GM18520 (cell line): ENCODE measurements around the gene BABAM2.

Experiments
- ATAC-seq: cut with Tn5 transposase; IDR thresholded peaks from one replicate; pipeline ENCODE4 v1.9.1; 2021; ENCODE audit not compliant: unreplicated experiment

The BABAM2 gene

DNA sequence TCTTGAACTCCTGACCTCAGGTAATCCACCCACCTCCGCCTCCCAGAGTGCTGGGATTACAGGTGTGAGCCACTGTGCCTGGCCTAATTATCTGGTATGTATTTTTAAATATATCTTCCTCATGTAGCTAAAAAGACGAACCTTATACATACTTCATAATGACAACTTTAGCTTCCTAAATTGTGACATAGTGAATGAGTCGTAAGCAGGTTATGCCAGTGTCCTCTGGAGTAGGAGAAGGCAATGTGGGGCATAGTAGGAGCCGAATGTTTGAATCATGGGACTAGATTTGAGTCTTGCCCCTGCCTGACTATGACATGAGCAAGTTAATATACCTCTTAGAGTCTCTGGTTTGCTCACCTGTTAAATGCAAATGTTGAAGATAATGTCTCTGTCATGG, 406.4 kb downstream of the BABAM2 start:
- ATAC-seq: no peak

DNA sequence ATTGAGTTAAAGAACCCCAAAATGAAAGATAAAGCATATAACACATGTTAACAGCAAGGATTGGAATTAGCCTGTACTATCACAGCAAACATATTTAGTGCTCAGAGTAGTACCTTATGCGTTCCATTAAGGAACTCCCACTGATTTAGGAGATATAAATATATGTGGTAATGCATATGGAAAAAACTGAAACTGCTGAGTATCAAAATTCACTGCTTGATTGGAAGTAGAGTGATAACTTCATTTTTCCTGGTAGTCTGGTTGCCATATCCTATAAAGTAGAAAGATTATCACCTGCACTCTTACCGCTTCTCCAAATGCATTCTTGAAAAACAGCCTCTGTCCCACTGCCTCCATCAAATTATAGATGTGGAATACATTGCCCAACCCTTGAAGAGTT, 407.0 kb downstream of the BABAM2 start:
- no peak for ATAC-seq

DNA sequence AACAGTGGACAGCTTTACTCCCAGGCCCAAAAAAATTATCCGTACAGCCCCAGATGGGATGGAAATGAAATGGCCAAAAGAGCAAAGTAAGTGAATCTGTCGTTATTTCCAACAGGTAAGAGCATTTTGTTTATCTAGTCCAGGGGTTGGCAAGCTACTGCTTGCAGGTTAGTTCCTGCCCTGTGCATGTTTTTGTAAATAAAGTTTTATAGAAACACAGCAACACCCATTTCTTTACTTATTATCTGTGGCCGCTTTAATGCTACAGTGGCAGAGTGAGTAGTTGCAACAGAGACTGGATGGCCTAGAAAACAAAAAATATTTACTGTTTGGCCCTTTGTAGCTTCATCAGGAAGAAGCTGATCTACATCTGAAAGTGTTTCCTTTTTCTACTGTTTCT, 407.9 kb downstream of the BABAM2 start:
- ATAC-seq: no peak

DNA sequence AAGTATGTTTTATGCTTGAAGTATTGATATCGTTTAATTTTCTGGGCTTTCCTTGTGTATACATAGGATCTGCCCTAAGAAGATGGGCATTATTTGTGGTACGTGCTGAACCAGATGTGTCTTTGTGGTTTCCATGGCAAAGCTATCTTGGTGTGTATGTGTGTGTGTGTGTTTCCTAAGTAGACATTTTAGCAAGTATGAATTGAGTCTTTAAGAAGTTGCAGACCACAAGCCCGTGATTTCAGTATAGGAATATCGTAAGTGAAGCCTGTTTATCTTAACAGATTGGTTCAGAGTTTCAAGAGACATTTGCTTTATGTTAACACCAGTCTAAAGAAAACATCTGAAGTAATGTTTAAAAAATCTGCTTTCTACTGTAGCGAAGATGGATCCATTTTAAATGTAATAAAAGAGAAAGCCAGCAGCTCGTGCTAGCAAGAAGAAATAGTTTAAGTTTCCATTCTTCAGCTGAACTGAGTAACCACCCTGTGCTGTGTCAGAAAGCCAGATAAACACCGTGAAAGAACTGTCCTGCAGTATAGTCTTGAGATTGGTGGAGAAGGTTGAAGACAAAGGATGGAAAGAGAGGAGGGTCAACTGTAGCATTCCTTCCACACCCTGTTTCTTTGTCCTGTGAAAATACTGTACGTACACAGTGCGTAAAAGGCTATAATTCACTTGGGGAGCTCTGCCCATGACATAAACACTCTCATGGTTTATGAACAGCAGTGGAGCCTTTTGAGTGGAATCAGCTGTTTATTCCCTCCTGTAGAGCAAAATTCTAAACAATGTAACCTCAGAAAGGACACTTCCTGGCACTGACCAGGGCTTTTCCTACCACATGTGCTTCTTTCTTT, 410.2 kb downstream of the BABAM2 start:
- no peak for ATAC-seq

DNA sequence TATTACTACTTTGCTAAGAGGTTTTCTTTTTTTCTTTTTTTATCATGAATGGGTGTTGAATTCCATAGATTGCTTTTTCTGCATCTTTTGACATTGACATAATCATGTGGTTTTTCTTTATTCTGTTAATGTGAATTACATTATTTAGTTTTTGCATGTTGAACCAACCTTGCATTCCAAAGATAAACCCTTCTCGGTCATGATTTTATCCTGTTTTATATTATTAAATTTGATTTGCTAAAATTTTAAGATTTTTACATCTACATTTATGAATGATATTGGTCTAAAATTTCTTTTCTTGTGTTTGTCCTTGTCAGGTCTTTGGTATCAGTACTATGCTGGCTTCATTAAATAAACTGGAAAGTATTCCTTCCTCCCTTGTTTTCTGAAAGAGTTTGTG, 414.7 kb downstream of the BABAM2 start:
- ATAC-seq: no peak

DNA sequence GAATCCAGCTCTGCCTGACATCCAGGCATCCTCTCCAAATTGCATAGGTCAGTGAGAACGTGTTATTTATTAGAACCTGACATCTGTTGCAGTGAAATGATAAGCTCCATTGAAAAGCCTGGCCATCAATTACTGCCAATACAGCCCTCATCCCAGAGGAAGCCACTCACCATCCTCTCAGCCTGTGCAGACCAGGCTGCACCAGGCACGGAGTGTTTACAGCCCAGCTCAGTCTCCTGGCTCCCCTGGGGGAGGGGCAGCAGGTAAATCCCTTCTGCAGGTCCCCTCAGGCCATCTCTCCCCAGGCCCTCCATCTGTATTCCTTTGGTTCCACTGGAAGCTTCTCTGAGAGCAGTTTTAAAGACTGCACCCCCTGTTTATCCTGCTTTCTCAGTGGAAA, 419.6 kb downstream of the BABAM2 start:
- no peak for ATAC-seq

DNA sequence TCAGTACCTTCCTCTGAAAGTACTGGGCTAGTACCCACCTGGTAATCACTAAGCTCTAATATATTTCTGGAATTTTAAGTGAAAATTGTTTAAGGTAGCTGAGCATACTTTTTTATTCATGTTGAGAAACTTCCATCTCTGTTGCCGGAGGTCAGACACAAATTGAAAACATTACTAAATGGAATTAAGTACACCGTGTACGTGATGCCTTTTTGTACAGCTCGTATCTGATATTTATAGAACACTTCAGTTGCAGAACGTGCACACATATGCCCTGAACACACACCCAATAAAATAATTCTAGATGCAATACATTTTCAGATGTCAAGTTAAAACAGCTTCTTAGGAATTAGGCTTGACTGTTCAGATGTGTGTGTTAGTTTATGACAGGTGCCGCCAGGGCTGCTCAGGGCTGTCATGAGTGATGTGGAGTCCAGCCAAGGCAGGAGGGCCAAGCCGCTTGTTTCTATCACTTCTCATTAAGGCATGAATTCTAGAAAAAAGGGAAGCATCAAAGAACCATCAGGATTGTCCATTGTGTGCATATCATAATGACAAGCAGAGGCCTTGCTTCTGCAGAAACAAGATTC, 421.2 kb downstream of the BABAM2 start:
- ATAC-seq: no peak

DNA sequence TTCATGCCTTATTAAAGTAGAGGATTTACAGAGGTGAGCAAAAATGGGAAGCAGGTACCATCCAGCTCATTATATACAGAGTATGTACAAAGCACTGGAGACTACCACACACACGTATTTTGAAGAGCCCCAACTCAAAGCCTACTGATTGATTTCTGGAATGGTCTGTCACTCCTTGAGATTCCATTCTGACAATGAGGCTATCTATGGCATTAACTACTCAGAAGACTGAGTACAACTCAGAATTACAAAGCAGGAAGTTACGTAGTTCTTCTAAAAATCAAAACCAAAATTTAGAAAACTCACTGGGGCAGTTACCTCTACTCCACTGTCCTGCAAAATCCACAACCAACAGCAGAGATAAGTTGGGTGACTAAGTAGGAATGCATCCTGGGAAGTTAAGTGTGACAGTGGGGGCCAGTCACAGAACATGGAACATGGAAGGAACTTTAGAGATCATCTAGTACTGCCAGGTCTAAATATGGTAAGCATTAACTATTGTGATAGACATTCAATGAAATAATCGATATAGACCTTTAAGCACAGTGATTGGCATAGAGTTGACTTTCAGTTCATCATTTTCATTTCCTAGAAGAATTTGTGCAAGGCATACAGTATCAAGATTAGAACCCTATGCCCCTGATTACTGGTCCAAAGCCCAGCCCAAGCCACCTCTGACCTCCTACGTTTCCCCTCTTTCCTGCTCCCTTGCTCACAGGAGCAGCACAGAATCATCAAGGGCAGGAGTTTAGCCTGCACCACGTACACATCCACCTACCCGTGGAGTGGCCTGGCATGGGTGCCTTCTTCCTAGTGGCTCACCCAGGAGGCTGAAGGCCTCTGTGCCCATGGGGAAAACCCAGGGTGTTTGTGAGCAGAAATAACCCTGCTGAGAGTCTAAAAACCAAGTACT, 422.0 kb downstream of the BABAM2 start:
- ATAC-seq: no peak

DNA sequence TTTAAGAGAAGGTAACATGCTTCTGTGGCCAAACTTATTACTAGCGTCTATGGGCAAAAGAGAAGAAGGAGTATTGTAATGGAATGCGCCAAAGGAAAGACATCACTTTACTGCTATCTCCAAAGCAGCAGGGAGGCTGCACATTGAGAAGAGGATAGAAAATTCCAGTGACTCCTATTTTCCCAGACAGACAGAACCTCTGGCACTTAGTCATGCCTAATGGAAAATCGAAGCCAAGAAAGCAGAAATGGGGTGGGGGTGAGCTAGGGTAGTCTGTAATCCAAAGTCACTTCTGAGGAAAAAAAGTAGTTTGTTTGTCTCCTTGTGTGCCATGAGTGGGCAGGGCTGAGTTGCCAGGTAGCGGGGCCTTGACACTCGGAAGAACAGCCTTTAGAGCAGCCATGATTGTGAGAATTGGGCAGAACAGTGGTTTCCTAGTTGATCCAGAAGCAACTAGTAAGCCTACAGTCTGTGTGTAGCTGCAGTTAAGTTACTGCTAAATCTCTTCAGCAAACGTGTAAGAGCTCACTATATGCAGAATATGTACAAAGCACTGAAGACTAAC, 422.8 kb downstream of the BABAM2 start:
- no peak for ATAC-seq

DNA sequence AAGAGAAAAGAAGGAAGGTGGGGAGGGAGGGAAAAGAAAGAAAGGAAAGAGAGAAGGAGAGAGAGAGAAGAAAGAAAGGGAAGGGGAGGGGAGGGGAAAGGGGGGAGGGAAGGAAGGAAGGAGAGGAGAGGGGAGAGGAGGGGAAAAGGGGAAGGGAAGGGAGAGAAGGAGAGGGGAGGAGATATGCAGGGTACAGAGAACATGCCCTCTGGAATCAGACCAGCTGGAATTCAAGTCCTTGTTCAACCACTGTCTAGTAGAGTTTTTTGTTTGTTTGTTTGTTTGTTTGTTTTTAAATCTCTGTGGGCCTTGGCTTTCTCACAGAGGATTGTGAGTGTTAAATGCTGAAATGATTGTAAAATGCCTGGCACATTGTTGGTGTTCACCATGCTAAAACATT, 424.4 kb downstream of the BABAM2 start:
- ATAC-seq: no peak

DNA sequence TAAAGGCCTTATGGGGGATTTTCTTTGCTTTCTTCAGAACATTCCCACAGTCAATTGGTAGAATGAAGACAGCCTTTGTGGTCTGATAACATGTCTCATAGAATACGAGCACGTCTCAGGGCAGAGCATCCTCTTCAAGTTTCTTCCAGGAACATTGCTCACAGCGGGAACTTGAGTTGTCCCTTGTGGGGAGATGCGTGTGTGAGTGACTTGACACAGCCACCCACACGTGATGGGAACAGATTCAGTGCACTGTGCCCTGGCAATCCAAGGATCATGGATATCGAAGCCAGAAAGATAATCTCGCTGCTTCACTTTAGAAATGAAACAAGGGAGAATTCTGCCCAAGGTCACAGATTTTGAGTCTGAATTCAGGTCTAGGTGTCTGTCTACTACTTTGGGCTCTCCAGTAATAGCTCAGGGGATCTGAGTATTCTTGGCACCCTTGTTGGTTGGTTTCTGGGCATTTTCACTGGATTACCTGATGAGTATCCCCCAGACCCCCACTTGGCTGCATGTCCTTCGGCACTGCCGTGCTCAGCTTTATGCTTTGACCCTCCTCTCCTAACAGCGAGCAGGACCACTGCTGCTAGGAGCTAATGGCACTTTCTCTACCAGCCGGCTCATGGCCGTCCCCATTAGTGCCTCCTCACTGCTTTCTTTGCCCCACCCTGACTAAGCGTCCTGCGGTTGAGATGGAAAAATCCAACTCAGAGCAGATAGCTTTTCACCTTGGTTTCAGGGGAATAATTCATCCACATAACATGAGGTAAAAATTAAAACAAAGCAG, 426.2 kb downstream of the BABAM2 start:
- no peak for ATAC-seq

DNA sequence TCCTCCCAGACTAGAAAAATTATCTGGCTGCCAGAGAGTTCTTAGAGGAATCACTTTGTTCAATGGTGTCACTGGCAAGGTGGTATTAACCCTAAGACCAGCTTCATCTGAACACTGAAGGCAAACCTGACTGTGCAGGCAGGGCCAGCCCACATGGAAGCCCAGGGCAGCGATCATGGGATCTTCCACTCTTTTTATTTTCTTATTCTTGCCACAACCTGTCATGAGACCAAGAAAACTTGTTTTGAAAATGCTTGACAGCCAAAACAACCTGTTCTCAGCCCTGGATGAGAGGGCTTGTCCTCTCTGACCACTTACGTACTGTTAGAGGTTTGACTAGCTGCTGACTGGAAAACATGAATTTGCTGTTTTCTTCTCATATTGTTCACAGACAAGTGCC, 426.9 kb downstream of the BABAM2 start:
- ATAC-seq: no peak

DNA sequence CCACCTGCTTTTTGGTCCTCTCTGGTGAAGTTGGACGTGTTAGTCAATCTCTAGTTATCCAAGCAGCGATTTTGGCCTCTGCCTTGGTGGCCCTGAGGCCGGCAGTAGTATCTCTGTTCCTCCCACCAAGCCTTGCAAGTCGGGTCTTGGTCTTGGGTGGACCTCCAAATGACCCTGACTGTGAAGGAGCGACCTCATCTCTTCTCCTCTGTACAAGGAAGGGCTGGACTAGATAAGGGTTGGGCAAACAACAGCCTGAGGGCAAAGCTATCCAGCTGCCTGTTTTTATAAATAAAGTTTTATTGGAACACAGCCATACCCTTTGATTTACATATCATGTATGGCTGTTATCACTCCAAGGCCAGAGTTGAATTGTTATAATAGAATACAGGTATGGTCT, 427.5 kb downstream of the BABAM2 start:
- no peak for ATAC-seq

DNA sequence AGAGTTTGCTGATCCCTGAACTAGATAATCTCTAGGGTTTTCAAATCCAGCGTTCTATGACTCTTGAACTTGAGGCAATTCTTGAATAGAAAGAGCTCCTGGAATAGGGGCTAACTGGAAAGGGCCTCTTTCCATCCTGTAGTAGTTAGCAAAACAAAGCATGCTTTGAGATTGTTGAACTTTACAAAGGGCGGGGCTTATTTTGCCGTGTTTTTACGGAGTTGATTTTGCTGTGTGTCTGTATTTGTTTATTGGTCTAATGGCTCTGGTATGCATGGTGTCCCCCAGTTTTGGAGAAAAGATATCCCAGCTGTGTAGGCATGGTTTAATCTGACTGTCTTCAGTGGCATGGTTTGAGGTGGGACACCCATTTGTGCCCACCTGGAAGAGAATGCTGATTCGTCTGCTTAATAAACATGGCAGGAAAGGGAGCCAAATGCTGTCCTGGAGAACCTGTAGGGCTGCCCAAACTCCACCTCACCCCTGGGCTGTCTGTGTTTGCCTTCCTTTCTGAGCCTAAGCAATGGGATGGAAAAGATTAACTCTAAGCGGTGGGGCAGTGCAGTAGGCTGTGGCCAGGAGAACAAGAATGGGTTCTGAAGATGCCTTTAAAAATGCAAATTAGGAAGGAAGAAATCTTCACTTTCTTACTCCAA, 428.1 kb downstream of the BABAM2 start:
- no peak for ATAC-seq

DNA sequence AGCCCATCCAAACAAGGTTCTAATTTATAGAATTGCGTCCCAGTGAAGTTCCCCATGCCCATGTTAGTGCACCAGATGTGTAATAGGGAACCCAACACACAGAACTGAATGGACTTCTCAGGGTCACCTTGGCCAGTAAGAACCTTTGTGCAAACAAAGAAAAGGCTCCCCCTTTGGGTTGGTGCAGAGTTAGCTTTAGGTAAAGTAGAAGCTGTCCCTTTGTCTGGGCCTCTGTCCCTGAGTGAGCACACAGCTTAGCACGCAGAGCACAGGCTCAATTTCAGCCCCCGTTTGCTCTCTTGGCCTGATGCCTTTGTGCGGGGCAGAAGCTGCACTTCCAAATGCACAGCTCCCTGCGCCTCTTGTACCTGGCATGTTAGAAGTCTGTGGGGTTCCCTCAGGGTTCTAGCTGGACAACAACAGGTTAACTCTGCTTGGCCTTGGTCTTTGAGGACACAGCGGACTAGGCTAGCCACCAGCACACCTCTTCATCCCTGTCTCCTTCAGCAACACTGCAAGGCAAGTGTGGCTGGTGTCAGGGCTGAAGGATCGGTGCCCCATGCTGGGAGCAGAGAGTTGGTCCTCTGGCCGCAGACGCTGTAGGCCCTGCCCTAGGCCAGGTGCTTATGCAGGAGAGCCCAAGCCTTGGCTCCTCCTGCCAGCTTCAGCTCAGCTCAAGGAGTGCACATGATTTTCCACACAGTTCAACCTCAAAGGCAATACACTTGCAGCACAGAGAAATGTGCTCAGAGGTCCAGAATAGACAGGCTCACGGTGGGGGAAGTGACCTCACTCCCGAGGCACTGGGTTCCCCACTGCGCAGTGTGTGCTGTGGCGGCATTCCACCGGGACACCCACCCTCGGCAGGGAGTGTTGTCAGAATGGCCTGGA, 428.8 kb downstream of the BABAM2 start:
- no peak for ATAC-seq

DNA sequence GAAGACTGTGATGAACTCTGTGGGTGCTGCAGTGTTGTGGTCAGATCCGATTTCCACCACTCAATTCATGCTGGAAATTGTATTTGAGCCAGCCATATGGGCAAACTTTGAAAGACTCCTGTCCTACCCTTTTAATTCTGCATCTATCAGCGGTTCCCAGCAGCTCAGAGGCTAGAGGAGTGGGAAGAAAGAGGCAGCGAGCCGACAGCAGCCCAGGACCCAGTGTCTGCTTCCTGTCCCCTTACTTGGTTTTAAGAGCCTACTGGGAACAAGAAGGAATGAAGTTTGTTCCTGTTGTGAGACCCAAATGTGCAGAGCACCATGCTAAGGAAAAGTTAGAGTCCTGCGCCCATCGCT, 429.5 kb downstream of the BABAM2 start:
- ATAC-seq: no peak

DNA sequence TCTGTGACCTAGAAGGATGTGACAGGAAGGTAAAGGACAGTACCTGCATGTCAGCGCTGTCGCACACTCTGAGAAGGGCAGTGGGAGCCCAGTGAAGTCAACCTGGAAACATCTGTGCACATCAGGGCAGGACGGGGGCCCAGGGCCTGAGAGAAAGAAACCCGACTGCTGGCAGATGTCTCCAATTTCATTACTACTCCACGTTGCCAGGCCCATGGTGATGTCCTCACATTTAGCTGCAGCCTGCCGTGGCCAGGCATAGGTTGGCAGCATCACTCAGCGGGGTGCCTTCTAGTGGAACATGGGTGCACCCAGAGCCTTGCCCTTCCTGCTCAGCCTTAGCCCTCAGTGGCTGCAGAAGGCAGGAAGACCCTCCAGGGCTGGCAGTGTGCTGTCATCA, 429.8 kb downstream of the BABAM2 start:
- no peak for ATAC-seq

DNA sequence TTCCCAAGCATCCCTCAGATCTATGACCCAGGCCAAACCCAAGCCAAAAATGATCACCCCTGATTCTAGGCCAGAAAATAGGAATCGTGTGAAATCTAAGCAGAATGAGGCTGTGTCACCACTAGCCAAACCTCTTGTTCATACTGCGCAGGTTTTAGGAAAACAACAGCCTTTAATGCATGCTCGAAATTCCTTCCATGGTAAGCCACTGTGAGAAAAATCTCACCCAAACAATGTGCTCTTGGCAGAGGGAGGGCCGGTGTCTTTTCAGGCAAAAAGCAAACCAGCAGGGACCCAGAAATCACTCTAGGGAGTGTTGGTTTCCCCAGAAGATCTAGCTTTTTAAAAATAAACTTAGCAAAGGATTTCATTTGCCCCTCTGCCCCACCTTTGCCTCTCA, 430.9 kb downstream of the BABAM2 start:
- ATAC-seq: no peak

DNA sequence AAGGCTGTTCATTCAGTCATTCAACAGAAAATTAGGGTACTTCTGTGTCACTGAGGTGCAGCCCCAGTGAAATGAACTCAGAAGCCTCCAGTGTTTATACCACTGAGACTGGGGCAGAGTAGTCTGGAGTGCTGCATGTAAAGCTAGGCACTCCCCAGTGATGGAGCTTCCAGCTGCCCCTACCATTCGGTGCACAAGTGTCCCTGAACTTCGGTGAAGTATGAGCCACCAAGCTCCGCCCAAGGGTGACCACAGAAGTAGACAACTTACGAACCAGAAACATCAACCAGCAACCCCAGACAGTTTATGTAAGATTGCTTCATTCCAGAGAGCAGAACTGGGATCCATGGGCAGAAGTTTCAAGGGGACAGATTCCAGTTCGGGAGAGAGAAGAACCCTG, 431.5 kb downstream of the BABAM2 start:
- ATAC-seq: no peak
